Mesenteric fat pad (tissue), 1 donor: ENCODE results near the gene SLC66A3. TPM values are rescaled to one million over a fixed set of nuclear protein-coding genes. Genes with fewer than 3 reads are reported as not detected.
"Not testable (repeated sequence)": the region's sequence is repeated elsewhere in the genome, so short reads cannot be mapped to it uniquely, and the experiment has no call there.

Source experiments
- DNase-seq: peaks from one replicate; pipeline ENCODE4 v3.0.0-alpha.2; 2020; ENCODE audit warnings: low spot score
- total RNA-seq: library from RNA; stranded (reverse); fragmentation: NEBNext Ultra II Directional; extraction: Animal tissue kit (Norgen Biotek cat#: 25700); gene quantifications from one replicate; pipeline ENCODE4 v1.2.1, GENCODE V29; 2021
- donor health status: DM: yes; HTN: yes; CAD: no.

Gene SLC66A3
- total RNA-seq, 1 donor from 2014 or later, result 19.9 TPM

GRCh38 chr2:11161747-11162146 lies 6.5 kb downstream of the SLC66A3 start:
- DNase-seq, result no peak

- no peak for DNase-seq
Observed at GRCh38 chr2:11163439-11164317, 8.4 kb downstream of the SLC66A3 start.

- DNase-seq, result not testable (repeated sequence)
Observed at GRCh38 chr2:11165046-11165445, 9.8 kb downstream of the SLC66A3 start.

- DNase-seq, result no peak
Observed at GRCh38 chr2:11166476-11166875, 11.2 kb downstream of the SLC66A3 start.

DNA sequence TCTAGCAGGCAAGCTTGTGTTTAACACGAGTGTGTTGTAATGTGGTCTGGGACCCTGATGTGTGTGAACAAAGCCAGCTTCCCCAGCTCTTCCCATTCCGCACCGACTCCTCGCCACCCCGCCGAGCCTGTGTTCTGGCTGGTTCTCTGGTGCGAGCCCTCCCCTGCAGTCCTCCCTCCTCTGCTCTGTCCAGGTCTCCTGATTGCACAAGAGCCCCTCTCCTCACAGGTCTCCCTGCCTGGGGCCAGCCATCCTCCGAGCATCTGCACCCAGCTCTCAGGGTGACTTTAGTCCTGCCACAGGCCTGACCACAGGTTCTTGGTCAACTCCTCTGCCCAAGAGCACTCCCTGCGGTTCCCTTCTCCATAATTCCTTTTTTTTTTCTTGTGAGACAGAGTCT lies 13.2 kb downstream of the SLC66A3 start:
- DNase-seq, result no peak

DNA sequence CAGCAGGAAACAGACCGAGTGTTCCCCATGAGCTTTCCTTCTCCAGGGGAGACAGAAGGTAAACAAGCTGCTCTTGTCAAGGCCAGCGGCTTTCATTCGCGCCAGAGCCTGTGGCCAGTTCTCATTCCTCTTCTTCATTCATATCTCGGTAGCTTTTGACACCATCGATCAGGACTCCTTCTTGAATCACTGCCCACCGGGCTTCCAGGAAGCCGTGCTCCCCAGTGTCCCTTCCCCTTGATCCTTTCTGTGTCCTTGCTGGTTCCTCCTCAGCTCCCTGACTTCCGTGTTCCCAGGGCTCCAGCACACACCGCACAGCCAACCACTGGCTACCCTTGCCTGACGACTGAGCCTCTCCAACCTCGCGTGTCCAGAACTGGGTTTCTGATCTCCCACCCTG lies 14.1 kb downstream of the SLC66A3 start:
- DNase-seq, result no peak

DNA sequence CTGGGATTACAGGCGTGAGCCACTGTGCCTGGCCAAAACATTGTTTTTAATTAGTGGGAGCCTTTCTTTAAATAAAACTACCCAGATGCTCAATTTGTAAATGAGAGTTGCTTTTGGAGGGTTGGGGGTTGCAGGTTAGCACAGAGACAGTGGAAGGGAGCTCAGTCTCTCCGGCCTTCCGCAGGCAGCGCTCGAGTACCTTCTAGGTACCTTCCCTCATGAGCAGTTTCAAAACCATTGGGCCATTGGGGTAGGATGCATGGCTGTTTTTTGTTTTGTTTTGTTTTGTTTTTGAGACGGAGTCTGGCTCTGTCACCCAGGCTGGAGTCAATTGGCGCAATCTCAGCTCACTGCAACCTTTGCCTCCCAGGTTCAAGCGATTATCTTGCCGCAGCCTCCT lies 19.0 kb downstream of the SLC66A3 start:
- DNase-seq, result no peak

DNA sequence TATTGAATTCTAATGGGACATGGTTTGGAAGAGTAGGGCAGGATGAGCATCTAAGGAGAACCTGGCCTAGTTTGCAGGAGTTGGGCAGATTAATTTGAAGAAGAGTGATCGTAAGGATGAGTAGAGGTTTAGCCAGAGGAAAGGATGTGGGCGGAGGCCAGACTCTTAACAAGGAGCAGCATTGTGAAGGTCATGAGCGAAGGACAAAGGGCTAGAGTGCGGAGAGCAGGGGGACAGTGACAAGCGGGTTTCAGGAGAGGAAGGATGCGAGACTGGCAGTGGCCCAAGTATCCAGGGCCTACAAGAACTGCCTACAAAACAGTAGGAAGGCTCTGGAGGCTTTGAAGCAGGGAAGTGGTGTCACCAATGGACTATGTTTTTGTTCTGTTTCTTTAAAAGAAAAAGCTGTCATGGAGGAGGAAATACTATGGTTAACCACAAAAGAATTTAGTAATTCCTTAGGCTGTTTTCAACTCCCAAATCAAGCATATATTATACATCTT lies 20.1 kb downstream of the SLC66A3 start:
- no peak for DNase-seq

GRCh38 chr2:11177871-11178690 lies 22.8 kb downstream of the SLC66A3 start:
- DNase-seq, result no peak

- no peak for DNase-seq
Observed at GRCh38 chr2:11179196-11179595, 23.9 kb downstream of the SLC66A3 start.

GRCh38 chr2:11179899-11180298 lies 24.6 kb downstream of the SLC66A3 start:
- DNase-seq, result no peak

GRCh38 chr2:11180653-11181052 lies 25.4 kb downstream of the SLC66A3 start:
- no peak for DNase-seq

- DNase-seq, result no peak
Observed at GRCh38 chr2:11182951-11183350, 27.7 kb downstream of the SLC66A3 start.

DNA sequence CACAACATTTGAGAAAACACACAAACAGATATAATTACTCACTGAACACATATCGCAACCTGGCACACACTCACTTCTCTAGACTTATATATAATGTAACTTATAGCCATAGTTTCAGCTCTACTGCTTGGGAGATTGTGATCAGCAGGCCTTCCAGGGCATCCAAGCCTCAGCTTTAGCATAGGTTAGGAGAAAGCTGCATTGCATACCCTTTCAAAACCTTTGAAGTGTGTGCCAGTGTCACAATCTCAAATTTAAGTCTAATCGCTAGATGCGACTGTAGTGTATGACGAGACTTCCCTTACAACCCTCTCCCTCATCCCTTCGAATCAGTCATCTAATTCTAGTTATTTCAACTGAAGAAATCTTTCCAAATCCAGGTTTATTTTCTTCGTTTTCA lies 30.9 kb downstream of the SLC66A3 start:
- DNase-seq, result no peak

DNA sequence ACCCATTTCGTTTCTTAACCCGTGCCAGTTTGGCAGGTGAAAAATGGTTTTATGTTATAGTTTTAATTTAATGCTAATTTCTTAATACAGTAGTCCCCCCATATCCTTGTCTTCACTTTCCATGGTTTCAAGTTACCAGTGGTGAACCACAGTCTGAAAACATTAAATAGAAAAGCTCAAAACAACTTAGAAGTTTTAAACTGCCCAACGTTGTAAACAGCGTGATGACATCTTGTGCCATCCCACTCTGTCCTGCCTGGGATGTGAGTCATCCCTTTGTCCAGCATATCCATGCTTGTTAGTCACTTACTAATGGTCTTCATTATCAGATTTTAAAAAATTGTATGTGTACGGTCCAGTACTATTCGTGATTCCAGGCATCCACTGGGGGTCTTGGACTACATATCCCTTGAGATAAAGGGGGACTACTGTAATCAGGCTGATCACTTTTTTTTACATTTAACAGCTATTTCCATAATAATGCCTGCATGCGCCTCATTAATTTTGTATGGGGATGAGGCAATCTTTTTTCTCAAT lies 31.9 kb downstream of the SLC66A3 start:
- no peak for DNase-seq

DNA sequence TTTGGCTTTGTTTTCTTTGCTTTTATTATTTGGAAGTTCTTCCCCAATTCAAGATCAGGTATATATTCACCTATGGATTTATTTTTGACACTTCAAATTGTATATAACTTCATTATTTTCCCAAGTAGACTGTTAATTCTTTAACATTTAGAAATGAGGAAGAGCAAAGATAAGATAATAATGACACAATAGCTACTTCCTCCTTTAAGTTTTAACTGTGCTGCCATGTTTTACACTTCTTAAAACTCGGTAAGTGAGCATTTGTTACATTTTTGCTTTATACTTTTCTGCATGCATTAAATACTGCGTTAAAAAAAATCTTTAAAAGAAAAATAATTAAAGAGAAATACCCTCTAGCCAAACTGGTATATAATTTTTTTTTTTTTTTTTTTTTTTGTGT lies 32.5 kb downstream of the SLC66A3 start:
- DNase-seq, result no peak

DNA sequence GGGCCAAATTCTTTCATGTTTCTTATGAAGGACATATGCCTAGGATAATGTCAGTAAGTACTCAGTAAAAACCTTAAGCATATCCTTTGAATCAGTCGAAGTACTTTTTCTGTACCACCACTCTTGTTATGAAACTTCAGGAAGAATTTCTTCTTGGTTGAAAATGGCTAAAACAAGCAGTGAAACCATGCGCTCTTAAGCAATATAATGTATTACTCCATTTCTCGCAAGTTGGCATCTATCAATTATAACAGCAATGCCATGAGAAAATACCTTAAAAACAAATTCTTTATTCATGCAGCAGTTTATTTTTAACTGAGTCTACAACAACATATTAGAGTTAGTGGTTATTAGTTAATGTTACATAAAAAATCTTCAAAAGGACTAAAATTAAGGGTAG lies 41.0 kb downstream of the SLC66A3 start:
- no peak for DNase-seq

GRCh38 chr2:11200651-11201050 lies 45.4 kb downstream of the SLC66A3 start:
- DNase-seq, result no peak

GRCh38 chr2:11201969-11202368 lies 46.7 kb downstream of the SLC66A3 start:
- no peak for DNase-seq

DNA sequence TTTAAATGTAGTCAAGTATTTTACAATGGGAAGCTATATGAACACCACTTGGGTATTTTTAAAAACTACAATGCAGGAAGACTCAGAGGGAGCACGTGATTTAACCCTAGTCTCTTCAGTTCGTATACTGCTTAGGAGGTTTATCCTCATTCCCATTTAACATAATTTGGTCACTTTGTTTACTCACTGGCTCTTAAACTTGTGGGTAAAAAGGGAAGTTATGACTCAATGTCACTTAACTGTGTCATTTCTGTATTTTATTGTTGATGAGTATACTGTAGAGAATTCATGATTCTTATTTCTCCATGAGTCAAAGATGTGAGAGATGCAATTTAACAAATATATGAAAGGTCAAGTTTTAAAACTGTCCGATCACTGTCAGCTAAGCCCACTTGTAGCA lies 48.2 kb downstream of the SLC66A3 start:
- no peak for DNase-seq

- DNase-seq, result no peak
Observed at GRCh38 chr2:11208083-11208482, 52.8 kb downstream of the SLC66A3 start.

- DNase-seq, result no peak
Observed at GRCh38 chr2:11212645-11213044, 57.4 kb downstream of the SLC66A3 start.
